ENCODE measurements around the gene UROD. TPM values are rescaled to one million over a fixed set of nuclear protein-coding genes. Genes with fewer than 3 reads are reported as not detected.

The UROD gene
- total RNA-seq, 1 donor from 2014 or later: 80.8 TPM

DNA sequence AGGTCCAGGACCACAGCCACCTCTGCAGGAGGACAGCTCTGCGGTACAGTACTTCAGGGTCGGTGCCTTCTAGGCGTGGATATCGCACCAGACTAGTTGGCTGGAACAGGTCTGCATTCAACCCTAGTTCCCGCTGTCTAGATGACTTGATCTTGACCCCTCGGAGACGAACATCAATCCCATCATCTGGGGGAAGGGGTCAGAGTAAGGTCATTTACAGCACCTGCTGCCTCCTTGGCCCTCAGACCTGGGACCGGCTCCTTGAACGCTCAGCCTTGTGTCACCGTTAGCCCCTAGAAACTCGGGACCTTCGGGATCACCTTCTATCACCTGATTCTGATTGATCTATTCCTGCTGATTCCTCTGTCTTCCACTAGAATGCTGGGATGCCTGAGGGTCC, 3.5 kb upstream of the UROD start:
- no peak for DNase-seq (ENCODE audit: low read depth)

DNA sequence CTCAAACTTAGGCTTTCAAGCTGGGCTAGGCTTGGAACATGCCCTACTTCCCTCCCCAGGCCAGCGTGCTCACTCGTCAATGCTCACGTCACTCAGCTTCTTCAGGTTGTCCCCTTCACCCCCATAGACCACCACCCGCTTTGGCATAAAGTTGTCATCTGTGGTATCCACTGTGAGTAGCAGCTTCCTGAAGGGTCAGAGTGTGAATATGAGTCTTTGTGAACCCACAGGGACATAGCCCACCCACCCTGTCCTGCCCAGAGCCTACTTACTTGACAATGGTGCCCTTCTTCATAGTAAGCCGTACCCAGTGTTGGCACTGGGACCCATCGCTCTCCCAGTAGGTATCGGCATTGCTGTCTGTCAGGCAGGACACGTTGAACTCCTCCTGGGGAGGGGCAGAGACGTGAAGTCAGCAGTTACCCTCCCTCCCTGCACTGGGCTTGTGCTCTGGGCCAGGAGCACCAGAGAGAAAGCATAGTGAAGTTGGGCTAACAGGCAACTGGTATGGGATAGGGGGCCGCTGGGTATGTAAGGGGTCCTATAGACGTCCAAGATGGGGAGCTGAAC, 2.7 kb upstream of the UROD start:
- no peak for DNase-seq (ENCODE audit: low read depth)

DNA sequence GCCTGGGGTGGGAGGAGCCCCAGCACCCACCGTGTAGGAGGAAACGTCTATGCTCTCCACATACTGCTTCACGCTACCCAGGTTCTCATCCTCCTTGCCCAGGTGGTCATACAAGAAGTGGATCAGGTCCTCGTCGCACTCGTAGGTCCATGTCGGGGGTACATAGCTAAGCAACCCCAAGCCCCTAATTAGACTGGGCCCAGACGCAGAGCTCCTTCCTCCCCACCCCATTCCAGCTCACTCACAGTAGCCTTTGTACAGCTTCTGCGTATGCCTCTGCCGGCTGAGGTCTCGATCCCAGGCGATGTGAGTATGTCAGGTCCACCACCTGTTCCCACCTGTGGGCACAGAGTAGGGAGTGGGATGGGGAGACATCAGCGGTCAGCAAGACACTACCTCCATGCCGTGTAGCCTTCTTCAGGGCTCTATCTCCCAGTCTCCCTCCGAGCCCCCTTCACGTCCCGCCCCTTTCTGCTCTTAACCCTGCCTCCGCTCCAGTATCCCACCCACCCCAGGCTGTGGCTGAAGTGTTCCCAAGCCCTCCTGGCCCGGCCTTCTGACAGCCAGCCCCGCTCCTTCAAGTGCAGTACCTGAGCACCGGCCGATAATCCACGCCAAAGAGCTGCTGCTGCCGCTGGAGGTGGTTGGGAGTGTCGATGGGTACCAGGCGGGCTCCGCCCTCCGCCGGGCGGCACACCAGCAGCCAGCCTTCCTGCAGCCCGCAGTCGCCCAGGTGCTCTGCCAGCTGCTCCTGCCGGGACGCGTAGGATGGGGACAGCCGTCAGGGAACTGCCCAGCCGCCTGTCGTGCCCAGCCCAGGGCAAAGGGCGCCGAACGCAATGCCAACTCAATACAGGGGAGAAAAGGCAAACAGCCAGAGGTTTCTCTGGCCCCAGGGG, 1.8 kb upstream of the UROD start:
- DNase-seq (ENCODE audit: low read depth): peak; percentile 47

DNA sequence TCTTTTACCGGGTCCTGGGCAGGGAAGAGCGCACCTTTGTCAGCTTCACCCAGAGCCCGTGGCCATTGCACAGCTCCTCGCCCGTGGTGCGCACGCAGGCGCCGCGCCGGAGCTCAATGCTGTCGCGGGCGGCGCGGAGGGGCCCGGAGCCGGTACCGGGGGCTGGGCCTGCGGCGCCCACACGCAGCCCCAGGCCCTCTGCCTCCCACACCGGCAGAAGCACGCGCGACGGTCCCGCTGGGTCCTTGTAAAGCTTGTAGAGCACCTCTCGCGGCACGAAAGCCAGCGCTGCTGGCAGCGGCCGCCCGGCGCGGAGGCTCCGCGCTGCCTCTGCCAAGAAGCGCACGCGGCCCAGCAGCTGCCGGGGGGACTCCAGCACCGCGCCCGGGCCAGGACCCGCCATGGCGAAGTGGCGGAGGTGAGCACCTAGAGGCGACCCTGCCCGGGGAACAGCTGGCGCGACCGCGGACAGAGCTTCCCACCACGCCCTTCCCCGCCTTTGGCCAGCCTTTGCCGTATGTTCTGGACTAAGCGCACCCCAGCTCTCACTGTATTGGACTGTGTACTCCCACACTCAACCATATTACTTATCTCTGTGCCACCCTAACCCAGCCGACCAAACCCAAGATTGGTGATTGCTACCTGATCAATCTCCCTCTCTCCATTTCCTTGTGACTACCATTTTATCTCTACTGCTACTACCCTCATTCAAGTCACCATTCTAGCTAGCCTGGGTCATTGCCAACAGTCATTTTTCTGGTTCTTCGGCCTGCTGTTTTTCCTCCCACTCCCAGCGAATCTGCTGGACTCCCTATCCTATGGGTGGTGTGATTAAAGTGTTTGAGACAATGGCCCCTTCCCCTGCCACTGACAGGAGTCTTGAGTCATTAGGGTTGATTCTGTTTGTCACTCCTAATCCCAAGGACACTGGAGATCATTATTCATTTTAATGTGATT, 921 bp upstream of the UROD start, which contains the start of gene HECTD3:
TSS of gene HECTD3 (minus strand) at position 470 of the 957 bp plus-strand sequence. CDS start at position 403, 67 bp downstream.
- peak; percentile 90 for DNase-seq (ENCODE audit: low read depth)

DNA sequence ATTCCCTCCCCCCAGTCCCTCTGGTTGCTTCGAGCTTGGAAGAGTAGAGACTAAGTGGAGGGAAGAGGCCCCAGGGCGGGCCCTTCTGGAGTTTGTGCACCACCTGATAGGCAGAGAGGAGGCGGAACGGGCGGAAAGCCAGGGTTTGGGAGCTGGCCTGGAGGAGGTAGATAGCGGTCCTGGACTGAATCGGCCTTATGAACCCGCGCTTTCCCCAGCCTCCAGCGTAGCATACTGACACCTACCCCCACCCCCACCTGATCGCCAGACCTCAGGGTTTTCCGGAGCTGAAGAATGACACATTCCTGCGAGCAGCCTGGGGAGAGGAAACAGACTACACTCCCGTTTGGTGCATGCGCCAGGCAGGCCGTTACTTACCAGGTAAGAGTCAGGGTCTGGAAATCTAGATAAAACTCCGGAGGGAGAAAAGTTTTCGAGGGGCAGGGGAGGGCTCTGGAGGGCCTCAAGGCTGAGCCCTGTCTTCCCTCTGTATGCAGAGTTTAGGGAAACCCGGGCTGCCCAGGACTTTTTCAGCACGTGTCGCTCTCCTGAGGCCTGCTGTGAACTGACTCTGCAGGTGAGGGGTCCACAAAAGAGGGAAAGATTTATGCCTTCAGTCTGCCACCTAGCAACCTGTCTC, 705 bp downstream of the UROD start:
- DNase-seq (ENCODE audit: low read depth): peak; percentile 56

DNA sequence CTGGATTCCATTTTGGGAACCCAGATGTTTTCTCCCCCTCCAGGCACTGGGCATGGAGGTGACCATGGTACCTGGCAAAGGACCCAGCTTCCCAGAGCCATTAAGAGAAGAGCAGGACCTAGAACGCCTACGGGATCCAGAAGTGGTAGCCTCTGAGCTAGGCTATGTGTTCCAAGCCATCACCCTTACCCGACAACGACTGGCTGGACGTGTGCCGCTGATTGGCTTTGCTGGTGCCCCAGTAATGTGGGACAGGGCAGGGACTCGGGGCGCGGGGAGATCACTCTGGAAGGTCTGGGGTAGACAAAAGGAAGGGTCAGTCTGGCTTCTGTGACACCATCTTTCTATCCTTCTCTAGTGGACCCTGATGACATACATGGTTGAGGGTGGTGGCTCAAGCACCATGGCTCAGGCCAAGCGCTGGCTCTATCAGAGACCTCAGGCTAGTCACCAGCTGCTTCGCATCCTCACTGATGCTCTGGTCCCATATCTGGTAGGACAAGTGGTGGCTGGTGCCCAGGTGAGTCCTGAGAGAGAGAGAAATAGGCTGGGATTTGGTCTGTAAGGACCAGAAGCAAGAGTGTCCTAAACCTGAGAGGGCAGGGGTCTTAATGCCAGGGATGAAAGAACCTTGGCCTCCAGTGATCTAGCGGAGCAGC, 1.6 kb downstream of the UROD start:
- no peak for DNase-seq (ENCODE audit: low read depth)

DNA sequence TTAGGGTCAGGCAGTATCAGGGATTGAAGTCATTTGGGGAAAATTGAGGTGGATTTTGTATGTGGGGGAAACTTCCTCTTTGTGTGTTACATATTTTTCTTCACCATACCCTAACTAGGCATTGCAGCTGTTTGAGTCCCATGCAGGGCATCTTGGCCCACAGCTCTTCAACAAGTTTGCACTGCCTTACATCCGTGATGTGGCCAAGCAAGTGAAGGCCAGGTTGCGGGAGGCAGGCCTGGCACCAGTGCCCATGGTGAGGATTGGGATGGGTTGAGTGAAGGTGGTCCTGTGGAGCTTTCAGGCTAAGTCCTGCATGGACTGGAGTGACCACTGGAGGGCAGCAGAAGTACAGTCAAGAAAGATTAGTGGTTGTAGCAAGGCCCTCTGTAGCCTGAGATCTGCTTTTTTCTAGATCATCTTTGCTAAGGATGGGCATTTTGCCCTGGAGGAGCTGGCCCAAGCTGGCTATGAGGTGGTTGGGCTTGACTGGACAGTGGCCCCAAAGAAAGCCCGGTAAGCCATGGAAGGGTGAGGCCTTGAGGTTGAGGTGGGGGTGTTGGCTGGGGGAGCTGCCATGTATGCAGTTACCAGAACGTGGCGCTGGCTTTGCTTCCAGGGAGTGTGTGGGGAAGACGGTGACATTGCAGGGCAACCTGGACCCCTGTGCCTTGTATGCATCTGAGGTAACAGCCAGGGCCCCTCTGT, 2.4 kb downstream of the UROD start:
- peak; percentile 86 for DNase-seq (ENCODE audit: low read depth)

DNA sequence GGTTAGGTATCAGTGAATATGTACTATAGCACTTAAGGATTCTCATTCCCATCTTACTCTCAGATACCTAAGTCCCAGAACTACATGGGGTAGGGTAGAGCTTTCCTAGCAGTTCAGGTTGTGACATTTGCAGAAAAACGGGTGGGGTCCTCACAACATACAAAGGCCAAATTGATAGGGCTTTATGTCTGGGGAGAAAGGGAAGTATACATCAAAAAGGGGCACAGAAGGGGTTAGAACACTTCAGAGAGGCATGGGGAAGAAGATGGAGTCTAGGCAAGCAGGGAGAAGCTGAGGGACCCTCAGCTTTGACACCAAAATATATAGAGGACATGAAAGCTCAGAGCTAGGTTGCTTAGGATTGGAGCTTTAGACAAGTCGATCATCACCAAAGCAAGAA, 3.6 kb downstream of the UROD start:
- DNase-seq (ENCODE audit: low read depth): no peak

DNA sequence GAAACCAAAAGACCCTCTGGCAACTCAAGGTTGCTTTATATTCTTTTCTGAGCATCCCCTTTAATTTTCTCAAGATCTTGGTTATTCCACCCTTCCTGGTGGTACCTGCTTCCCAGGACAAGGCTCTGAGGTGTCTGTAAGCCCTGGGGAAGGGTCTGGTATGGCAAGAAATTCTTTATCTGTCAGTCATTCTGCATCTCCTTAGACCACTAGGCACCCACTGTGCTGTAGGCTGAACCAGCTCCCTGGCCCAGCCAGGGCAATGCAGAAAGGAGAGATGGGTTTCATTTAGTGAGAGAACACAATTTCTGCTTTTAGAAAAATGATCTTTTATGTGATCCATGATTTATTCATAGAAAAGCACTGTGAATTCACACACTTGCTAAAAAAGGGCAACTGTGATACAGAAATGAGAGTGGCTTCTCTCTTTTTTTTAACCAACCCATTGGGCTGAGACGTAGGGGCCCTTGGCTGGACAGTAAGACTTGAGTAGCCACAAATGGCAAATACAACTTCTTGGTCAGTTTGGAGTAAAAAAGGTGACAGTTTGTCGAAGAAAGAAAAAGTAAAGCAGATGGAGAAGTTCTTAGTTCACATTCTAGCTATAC, 4.1 kb downstream of the UROD start:
- DNase-seq (ENCODE audit: low read depth): no peak

DNA sequence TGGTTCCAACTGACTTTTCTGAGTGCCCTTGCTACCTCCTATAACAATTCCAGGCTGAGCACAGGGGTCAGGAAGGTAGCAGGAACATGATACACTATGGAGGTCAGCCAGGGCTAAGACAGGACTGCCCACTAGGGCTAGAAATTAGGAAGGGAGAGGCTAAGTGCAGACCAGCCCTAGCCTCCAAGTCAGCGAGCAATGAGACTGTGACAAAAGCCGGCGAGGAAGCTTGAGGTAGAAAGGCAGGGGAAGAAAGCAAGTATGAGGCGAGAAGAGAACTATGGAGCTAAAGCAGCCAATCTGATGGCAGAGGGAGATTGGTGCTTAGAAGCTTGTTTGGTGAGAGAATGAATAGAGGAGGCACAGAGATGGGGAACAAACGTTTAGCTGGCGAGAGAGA, 4.7 kb downstream of the UROD start:
- DNase-seq (ENCODE audit: low read depth): no peak

DNA sequence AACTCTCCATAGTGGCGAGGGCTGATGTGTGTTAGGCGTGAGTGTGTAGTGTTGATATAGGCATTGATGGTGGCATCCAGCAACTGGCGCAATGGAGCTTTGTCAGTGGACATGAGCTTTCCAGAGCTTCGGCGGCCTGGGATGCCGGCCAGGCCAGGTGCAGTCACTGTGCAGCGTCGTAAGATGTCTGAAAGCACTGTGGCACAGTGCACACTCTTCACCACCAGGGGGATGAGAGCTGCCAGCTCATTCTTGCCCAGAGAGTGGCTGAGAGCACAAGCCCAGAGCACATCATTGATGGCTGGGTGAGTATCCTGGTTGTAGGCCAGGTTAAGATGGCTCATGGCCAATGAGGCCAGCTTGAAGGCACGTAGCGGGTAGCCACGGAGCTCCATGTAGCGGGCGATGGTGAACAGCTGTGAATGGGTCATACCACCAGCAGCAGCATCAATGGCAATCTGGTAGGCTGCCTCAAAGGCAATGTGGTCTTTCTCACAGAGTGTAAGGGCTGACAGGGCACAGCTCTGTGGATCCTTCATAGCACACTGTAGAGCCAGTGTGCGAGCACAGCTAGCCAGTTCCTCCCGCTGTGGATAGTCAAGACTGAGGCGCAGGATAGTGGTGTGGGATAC, 6.7 kb downstream of the UROD start:
- peak; percentile 93 for DNase-seq (ENCODE audit: low read depth)

DNA sequence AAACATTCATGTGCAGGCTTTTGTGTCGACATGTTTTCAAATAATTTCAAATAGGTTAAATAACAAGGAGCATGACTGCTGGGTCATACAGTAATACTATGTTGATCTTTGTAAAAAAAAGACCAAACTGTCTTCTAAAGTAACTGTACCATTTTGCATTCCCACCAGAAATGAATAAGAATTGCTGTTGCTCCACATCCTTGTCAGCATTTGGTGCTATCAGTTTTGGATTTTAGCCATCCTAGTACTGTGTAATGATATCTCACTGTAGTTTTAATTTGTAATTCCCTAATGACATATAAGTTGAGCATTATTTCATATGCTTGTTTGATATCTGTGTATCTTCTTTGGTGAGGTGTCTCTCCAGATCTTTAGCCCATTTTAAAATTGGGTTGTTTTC, 11.6 kb downstream of the UROD start:
- DNase-seq (ENCODE audit: low read depth): no peak

DNA sequence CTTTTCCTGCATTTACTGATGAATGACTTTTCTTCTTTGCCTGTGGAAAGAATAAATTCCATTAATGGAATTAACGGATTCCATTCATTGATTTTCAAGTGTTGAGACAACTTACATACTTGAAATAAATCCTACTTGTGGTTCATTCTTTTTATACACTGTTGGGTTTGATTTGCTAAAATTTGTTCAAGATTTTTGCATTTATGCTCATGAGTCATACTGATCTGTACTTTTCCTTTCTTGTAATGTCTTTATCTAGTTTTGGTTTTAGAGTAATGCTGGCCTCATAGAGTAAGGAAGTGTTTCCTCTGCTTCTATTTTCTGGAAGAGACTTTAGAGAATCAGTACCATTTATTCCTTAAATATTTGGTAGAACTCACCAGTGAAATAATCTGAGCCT, 14.4 kb downstream of the UROD start:
- no peak for DNase-seq (ENCODE audit: low read depth)

DNA sequence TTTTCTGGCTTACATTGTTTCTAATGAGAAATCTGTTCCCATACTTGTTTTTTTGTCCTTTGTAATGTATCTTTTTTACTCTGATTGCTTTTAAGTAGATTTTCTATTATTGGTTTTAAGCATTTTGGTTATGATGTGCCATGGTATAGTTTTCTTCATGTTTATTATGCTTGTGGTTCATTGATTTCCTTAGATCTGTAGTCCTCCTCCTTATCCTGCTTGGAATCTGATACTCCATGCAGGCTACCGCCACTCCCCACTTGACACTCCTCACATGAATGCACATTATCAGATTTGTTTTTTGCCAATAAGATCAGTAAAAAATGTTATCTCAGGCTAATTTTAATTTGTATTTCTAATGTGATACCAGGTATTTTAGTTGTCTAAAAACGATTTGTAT, 20.8 kb downstream of the UROD start:
- DNase-seq (ENCODE audit: low read depth): no peak

DNA sequence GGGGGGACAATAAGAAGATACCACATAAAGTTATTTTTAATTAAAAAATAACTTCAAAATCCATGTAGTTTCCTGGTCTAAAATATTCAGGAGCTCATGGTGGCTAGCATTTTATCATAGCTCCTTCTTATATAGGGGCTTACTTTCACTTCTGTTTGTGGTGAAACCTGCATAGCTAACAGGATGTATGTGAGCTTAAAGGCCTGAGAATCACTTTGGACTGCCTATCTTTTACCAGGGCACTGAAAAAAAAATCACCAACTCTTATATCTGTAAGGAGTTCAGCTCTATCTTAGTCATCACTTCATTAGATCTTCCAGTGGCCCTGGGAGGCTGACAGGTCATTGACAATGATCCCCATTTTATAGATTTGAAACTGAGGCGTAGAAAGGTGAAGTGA, 21.3 kb downstream of the UROD start:
- DNase-seq (ENCODE audit: low read depth): no peak

DNA sequence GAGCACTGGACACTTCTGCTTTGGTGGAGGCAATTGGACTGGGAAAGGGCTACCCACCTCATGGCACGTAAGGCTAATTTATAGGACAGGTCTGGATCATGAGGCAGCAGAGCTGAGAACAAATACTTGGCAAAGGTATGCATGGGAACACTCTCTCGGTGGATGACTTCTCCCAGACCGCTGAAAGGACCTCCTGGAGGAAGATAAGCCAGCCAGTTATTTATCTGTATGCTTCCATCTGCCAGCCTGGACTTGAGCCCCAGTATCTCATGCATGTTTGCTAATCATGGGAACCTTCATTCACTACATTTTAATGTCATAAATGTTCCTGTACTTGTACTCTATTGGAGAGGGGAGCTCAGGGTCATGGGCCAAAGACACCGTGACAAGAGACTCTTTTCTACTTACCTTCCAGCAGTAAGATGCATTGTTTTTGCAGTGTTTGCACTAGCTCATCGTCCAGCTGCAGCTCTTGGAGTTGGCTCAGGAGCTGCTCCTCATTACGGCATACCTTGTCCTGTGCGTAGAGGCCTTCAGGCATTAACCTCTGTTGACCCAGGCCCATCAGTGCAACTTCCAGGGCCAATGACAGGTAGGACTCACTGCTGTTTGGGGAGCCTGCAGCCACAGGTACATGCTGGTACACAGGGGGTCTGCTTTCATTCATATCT, 23.7 kb downstream of the UROD start:
- DNase-seq (ENCODE audit: low read depth): no peak

DNA sequence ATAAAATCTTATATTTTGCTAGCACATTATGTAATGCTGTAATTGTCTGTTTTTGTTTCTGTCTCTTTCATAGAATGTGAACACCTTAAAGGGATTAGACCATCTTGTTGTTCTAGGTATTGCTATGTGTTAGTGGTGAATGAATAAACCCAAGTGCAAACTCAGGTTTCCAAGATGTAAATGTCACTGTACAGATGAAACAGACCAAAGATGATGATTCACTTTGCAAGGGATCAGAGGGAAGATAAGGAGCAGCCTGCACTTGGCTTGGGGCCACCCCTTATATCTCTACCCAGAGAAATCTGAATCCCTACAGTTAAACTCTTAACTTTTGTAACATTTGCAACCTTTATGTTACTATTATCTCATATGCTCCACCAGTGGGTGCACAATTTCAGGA, 25.4 kb downstream of the UROD start:
- DNase-seq (ENCODE audit: low read depth): no peak

DNA sequence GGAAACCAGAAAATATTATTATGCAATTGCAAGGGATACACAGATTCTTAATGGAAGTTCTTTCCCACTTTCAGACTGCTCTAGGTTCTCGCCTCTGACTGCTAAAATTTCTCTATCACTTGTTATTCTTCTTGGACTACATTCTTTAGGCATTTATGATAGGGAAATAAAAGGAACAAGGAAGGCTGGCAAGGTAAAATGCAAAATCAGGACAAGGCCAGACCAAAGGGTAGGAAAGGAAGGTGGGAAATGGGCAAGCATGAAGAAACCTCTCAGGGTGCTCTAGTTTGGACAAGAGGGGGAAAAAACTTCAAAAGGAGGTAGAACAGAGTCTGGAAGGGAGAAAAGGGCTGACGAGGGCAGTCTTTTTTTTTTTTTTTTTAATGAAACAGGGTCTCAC, 26.2 kb downstream of the UROD start:
- DNase-seq (ENCODE audit: low read depth): no peak

Measured in myocyte (in vitro differentiated cells).